ENCODE results near the gene CLIP3.

Gene CLIP3

DNA sequence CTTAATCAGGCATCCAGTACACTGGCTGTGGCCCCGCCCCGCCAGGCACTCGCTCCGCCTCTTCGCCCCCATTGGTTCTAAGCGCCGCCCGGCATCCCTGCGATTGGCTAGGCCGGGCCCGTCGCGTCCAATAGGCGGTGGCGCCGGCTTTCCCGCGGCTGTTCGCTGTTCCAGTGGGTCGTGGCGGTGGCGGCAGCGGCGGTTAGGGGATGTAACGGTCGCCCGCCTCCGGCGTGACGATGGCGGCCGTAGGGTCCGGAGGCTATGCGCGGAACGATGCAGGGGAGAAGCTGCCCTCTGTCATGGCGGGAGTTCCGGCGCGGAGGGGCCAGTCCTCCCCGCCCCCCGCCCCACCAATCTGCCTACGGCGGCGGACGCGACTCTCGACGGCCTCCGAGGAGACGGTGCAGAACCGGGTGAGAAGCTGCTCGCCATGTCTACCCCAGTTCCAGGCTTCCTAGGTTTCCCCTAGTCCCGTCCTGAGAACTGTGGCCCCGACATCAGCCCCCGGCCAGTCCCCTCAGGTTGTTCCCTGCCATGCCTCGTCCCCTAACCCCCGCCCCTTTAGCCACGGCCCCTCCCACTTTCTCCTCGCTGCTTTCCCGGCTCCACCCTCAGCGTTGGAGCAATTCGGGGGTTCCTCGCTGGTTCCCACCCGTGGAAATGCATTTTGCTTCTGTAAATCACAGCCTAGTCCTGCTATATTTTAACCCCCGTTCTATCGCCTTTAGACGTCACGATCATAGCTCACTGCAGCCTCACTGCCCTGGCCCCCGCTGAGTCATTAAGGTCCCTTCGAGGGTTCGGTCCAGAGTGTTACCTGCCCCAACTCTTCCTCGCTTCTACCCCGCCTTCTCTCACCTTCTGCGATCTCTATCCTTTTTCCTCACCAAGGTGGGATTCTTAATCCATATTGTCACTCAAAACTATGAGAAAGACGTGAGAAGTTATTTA is 22.3 kb upstream of the CLIP3 start, which contains the start of gene WDR62:
Gene WDR62, plus strand, starts transcription at position 165 of the 954 bp plus-strand sequence. Its CDS starts 75 bp downstream, at position 240.
- peak in 1 of 2 donors; percentile 93 for DNase-seq (ENCODE audit: low read depth in 2 of 2)
- peak within 1 kb of the TSS; percentile 64 to 81 for H3K4me3 ChIP-seq (replicated peaks in 1 of 2; ENCODE audit: low read depth in 2 of 2, low read length in 2 of 2)
- TF ChIP-seq, protein P1, sequence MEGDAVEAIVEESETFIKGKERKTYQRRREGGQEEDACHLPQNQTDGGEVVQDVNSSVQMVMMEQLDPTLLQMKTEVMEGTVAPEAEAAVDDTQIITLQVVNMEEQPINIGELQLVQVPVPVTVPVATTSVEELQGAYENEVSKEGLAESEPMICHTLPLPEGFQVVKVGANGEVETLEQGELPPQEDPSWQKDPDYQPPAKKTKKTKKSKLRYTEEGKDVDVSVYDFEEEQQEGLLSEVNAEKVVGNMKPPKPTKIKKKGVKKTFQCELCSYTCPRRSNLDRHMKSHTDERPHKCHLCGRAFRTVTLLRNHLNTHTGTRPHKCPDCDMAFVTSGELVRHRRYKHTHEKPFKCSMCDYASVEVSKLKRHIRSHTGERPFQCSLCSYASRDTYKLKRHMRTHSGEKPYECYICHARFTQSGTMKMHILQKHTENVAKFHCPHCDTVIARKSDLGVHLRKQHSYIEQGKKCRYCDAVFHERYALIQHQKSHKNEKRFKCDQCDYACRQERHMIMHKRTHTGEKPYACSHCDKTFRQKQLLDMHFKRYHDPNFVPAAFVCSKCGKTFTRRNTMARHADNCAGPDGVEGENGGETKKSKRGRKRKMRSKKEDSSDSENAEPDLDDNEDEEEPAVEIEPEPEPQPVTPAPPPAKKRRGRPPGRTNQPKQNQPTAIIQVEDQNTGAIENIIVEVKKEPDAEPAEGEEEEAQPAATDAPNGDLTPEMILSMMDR (IDR thresholded peaks at IDR 0.05; ENCODE audit: low read depth, low read length) = no peak

DNA sequence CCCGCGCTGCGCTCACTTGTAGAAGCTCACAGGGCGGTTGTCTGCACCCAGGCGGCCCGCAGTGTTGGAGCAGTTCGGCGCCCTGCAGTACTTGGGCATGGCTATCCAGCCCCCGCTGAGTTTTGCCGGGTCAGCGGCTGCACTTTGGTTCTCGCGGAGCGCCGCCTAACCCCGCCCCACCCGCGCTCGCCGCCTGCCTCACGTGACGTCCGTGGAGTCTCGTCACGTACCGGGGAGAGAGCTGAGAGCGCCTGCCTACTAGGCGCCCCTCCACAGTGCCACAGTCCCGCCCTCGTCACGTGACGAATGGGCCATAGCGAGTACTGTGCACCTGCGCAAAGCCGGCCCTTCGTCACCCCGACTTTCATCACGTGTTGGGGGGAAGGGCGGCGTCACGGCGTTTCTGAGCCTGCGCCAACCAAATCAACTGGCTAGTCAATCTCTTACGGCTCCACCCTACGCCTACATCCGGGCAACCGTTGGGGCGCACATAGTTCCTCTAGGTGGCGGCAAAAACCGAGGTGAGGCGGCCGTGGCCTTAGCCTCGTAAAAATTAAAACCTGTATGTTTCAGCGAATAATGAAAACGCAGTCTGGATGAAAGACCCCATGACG is 21.6 kb upstream of the CLIP3 start, which contains the start of gene THAP8:
Gene THAP8, minus strand, starts transcription at position 167 of the 614 bp plus-strand sequence. Its CDS starts 68 bp downstream, at position 99.
- TF ChIP-seq, protein P1 (IDR thresholded peaks at IDR 0.05; ENCODE audit: low read depth, low read length) = peak; percentile 57
- DNase-seq (ENCODE audit: low read depth in 2 of 2) = peak; percentile 99 to 100
- peak within 1 kb of the TSS; percentile 64 to 81 for H3K4me3 ChIP-seq (replicated peaks in 1 of 2; ENCODE audit: low read depth in 2 of 2, low read length in 2 of 2)

DNA sequence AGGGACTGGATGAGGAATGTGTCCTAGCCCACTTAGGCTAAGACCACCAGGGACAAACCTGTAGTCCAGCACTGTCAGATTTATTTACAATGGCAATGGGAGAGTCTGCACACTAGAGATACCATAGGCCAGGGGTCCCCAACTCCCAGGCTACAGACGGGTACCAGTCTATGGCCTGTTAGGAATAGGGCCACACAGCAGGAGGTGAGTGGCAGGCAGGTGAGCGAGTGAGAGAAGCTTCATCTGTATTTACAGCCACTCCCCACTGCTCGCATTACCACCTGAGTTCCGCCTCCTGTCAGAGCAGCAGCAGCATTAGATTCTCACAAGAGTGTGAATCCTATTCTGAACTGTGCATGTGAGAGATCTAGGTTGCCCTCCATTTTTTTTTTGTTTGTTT is 19.0 kb upstream of the CLIP3 start:
- TF ChIP-seq, protein P1 (IDR thresholded peaks at IDR 0.05; ENCODE audit: low read depth, low read length) = no peak
- no peak overlapping the region for H3K4me3 ChIP-seq (replicated peaks in 1 of 2; ENCODE audit: low read depth in 2 of 2, low read length in 2 of 2)
- DNase-seq (ENCODE audit: low read depth in 2 of 2) = no peak

DNA sequence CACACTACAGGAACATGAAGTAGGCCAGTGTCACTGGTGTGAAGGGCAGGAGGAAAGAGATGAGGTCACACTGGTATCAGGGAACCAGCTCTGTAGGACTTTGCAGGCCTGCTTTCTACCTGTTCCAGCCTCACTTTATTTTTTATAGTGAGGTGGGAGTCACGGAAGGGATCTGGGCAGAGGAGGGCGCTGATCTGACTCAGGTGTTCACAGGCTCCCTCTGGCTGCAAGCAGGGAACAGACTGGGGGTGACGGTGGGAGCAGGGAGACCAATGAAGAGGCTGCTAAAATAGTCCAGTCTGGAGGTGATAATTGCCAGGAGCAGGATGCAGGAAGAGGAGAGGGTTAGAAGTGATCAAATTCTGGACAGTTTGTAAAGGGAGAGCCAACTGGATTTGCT is 18.6 kb upstream of the CLIP3 start:
- TF ChIP-seq, protein P1 (IDR thresholded peaks at IDR 0.05; ENCODE audit: low read depth, low read length) = peak; percentile 41

DNA sequence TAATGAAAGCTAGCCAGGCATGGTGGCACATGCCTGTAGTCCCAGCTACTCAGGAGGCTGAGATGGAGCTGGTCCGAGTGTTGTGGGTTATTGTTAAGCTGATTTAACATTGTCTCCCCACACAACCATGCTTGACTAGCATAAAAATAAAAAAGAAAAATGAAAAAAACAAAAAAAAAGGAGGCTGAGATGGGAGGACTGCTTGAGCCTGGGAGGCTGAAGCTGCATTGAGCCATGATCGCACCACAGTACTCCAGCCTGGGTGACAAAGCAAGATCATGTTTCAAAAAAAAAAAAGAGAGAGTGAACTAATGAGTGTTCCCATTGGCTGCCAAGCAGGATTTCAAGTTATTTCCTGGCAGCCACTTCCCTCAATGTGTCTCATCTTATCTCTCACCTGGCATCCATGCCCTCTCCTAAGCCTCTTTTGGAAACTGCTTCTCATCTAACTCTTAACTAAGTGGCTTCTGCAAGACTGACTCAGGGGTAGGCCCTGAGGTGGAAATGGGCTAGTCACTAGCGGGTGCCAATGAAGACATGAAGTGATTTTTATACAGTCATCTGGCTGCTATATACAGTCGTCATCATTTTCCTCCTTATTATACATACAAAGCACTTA is 16.5 kb upstream of the CLIP3 start:
- no peak overlapping the region for H3K4me3 ChIP-seq (replicated peaks in 1 of 2; ENCODE audit: low read depth in 2 of 2, low read length in 2 of 2)
- TF ChIP-seq, protein P1 (IDR thresholded peaks at IDR 0.05; ENCODE audit: low read depth, low read length) = no peak
- DNase-seq (ENCODE audit: low read depth in 2 of 2) = peak in 1 of 2 donors; percentile 31

More for the DNA sequence above, 18.6 kb upstream of the CLIP3 start:
- DNase-seq (ENCODE audit: low read depth in 2 of 2) = no peak
- H3K4me3 ChIP-seq (replicated peaks in 1 of 2; ENCODE audit: low read depth in 2 of 2, low read length in 2 of 2) = no peak overlapping the region

DNA sequence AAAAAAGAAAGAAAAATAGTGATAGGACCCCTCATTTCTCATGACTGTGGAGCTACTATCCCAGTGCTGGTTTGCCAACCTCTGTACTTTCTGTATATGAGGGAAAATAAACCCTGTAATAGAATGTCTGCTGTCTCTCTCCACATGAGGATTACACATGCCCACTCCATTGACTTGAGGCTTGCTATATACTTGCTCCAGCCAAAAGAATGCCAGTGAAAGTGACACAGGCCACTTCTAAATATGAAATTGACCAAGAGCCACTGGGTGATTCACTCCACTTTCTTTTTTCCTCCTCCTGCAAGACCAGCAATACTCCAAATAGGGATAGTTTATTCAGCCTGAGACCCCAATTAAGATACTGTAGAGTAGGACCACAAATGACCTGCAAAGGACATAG is 15.2 kb upstream of the CLIP3 start:
- DNase-seq (ENCODE audit: low read depth in 2 of 2) = no peak
- TF ChIP-seq, protein P1 (IDR thresholded peaks at IDR 0.05; ENCODE audit: low read depth, low read length) = no peak
- no peak overlapping the region for H3K4me3 ChIP-seq (replicated peaks in 1 of 2; ENCODE audit: low read depth in 2 of 2, low read length in 2 of 2)
